Measurements from ENCODE around the gene DCPS. TPM values are rescaled to one million over a fixed set of nuclear protein-coding genes. Genes with fewer than 3 reads are reported as not detected.

The DCPS gene
- total RNA-seq, 1 donor = 6.2 TPM

DNA sequence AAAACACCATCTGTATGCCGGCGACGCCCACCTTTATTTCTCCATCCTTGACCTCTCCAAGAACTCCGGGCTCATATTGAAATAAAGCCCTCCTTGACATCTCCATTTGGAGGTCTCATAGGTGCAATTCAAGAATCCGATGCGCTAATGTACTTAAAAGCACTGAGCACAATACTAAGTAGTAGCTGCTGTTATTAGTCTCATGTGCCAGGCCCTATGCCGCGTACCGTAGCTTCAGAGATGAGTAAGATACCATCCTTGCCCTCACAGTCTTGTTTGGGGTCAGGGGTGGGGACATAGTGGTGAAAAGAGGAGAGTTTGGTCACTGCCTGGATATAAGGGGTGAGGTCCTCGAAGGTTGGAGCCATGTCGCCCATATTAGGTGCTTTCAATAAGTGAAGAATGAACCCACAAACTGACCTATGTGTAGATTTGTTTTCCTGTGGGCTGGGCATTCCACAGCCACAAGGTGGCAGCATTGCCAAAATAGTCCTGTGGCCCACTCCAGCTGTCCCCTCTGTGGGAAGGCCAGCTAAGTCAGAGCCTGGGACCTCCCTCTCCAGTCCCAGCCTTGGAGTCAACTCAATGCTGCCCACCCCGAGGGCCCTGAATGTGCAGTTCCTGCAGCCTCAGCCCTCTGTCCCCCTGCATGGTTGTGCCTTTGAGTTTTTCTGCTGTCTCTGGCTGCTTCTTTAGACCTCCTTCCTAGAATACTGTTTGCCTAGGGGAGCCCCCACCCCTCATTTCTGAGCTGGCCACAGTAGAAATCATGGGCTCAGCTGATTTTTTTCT lies 6.5 kb downstream of the DCPS start:
- H3K9me3 ChIP-seq (ENCODE audit: low read depth, low read length) = no peaks in the 10 kb centered on the region
- peaks cover 55% of the 10 kb centered on the region for H3K4me1 ChIP-seq (ENCODE audit: insufficient read depth, low read length)
- H3K4me3 ChIP-seq (ENCODE audit: low read length) = no peak overlapping the region
- no peaks in the 10 kb centered on the region for H3K27me3 ChIP-seq (ENCODE audit: insufficient read depth, low read length)

DNA sequence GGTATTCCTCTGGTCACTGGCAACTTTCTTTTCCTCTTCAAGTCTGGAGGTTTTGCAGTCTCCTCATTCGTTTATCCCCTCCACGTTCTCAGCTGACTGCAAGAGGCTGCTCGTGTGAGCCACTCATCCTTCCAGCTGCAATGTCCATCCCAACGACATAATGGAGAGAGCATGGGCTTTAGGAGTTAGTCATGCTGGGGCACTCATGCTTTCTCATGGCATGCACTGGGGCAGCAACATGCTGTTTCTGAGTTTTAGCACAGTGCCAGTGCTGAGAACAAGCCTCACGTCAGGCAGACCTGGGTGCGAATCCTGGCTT lies 7.1 kb downstream of the DCPS start:
- Histone ChIP-seq H3K9me3 (ENCODE audit: low read depth, low read length) (no peaks in the 10 kb centered on the region), H3K4me3 (ENCODE audit: low read length) (no peak overlapping the region), H3K27me3 (ENCODE audit: insufficient read depth, low read length) (no peaks in the 10 kb centered on the region), H3K4me1 (ENCODE audit: insufficient read depth, low read length) (peaks cover 55% of the 10 kb centered on the region)

DNA sequence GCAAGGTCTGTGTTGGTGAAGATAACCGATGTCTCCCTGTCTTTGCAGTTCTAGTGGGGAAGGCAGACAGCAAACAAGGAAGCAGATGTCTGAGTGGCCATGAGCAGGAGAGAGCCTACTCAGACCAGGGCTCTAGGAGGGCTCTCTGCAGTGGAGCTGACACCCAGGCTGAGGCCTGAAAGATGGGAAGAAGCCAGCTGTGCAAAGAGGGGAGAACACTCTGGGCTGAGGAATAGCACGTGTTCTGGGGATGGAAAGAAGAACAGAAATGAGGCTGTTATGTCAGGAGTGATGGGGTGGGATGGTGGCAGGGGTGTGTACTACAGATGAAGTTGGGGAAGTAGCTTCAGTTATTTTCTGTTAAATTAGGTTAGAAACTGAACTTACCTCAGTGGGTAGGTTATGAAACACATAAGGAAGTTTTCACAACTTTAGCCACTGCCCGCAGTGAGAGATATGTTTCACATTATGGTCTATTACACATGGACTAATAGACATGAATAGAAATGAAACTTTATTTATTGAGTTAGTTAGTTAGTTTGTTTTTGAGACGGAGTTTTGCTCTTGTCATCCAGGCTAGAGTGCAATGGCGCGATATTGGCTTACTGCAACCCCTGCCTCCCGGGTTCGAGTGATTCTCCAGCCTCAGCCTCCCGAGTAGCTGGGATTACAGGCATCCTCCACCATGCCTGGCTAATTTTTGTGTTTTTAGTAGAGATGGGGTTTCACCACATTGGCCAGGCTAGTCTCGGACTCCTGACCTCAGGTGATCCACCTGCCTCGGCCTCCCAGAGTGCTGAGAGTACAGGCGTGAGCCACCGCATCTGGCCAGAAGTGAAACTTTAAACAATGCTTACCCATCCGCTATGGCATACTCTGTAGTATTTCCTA lies 7.8 kb downstream of the DCPS start:
- no peaks in the 10 kb centered on the region for H3K9me3 ChIP-seq (ENCODE audit: low read depth, low read length)
- H3K4me3 ChIP-seq (ENCODE audit: low read length) = no peak overlapping the region
- peaks cover 56% of the 10 kb centered on the region for H3K4me1 ChIP-seq (ENCODE audit: insufficient read depth, low read length)
- no peaks in the 10 kb centered on the region for H3K27me3 ChIP-seq (ENCODE audit: insufficient read depth, low read length)

DNA sequence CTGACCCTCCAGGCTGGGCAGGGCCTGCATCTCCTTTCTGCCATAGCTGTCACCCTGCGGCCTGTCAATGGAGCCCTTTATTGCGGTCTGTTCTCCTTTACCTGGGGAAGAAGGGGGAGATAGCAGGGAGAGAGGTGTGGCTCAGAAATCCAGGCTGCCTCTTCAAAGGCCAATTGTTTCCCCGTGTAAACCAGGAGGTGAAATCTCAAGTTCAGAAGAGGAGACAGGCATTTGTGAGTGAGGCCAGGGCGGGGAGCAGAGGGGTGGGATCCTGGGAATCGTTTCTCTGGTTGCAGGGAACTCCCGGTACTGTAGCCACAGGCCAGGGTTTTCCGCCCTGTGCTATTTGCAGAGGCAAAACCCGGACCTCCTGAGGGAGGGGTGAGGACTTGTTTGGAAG lies 9.1 kb downstream of the DCPS start:
- peaks cover 63% of the 10 kb centered on the region for H3K4me1 ChIP-seq (ENCODE audit: insufficient read depth, low read length)
- H3K4me3 ChIP-seq (ENCODE audit: low read length) = no peak overlapping the region
- no peaks in the 10 kb centered on the region for H3K27me3 ChIP-seq (ENCODE audit: insufficient read depth, low read length)
- no peaks in the 10 kb centered on the region for H3K9me3 ChIP-seq (ENCODE audit: low read depth, low read length)

DNA sequence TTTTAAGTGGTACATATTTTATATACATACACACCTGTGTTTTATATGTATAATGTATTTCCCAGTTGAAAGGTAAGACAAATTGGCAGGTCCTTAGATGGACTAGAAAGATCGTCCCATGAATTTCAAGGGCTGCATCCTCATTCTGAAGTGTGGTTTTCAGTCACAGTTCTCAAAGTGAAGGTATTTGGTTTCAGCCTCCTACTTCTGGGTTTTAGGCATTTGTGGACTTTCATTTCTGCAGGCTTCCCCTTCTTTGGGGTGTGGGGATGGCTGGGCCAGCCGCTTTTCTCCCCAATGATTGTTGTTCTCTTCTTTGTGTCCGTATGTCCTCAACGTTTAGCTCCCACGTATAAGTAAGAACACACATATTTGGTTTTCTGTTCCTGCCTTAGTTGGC lies 10.0 kb downstream of the DCPS start:
- Histone ChIP-seq H3K27me3 (ENCODE audit: insufficient read depth, low read length) (no peaks in the 10 kb centered on the region), H3K9me3 (ENCODE audit: low read depth, low read length) (no peaks in the 10 kb centered on the region), H3K4me3 (ENCODE audit: low read length) (no peak overlapping the region), H3K4me1 (ENCODE audit: insufficient read depth, low read length) (peaks cover 71% of the 10 kb centered on the region)

DNA sequence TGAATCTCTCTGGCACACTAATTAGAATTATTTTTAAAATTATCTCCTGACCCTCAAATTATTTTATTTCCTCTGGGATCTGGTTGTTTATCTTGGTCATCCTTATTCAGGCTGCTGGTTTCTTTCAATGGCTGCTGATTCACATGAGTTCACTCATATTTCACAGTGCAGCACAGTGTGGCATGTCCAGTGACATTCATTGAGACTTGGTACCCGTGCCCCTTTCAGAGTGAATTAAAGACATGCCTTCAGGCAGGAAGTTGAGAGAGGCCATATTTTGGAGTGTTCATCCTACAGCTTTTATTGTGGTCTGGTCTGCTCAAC lies 13.5 kb downstream of the DCPS start:
- Histone ChIP-seq H3K27me3 (ENCODE audit: insufficient read depth, low read length) (no peaks in the 10 kb centered on the region), H3K4me1 (ENCODE audit: insufficient read depth, low read length) (peaks cover 63% of the 10 kb centered on the region), H3K4me3 (ENCODE audit: low read length) (no peak overlapping the region), H3K9me3 (ENCODE audit: low read depth, low read length) (no peaks in the 10 kb centered on the region)

DNA sequence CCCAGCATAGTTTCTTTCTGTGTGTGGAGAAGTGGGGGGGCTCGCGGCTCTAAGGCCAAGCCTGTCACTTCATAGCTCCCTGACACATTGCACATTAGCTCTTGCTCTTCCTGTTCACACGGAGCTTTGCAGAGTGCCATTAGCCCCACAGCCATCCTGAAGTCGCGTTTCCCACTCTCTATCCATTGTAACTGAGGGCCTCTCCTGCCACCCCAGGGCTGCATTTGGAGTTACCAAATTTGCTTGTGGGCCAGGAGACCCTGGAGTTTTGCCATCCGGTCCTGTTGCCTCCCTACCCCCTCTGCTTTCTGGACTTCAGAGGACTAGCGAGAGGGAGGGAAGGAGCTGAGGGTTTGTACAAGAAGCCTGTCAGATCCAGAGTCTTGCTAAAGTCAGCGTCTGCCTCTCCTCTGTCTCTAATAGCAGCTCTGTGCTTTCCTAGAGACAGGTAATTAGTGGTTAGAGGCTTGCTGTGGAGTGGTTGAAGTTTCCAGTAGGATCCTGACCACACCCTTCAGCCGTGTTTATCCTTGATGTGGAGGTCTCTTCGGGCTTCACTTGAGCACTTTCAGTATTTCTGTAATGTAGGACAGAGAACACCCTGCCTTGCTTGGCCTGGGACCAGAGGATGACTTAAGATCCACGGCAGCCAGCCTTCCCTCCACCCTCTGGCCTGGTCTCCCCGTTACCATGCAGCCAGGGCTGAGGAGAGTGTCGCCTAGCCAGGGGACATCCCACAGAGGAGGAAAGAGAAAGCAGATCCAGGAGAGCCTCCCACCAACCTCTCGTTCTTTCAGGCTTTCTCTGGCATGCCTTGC lies 14.1 kb downstream of the DCPS start:
- peaks cover 57% of the 10 kb centered on the region for H3K4me1 ChIP-seq (ENCODE audit: insufficient read depth, low read length)
- H3K9me3 ChIP-seq (ENCODE audit: low read depth, low read length) = no peaks in the 10 kb centered on the region
- H3K4me3 ChIP-seq (ENCODE audit: low read length) = no peak overlapping the region
- H3K27me3 ChIP-seq (ENCODE audit: insufficient read depth, low read length) = no peaks in the 10 kb centered on the region

DNA sequence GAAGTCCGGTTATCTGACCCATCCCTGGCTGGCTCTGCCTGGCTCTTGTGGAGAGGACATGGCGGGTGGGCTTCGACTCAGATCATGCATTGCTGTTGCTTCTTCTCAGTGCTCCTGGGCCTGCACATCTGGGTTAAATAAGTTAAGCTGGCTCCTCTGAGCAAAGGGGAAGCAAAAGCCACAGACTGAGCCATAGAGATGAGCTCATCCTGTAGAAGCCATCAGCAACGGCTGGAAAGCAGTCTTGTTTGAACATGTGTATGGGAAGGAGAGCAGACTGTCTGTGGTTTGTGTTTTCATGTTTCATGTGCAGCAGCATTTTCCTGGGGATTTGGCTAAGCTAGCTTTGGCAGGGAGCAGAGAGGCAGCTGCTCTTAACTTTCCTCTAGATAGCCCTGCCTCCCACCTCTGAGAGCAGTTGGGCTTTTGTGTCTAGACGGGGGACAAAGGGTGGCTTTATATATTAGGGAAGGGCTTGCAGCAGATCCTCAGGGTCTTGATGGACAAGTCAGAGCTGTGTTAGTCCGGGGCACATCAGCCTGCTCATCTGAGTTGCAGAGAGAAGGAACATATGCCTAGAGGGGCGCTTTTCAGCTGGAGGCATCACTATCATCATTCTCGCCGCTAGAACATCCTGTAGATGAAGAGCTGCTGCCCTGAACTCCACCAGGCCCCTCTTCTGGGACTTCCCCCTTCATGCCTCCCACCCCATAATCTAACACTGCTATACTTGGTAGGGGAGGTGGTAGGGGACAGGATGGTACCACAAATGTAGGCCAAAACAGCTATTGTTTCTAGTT lies 14.9 kb downstream of the DCPS start:
- H3K9me3 ChIP-seq (ENCODE audit: low read depth, low read length) = no peaks in the 10 kb centered on the region
- peaks cover 49% of the 10 kb centered on the region for H3K4me1 ChIP-seq (ENCODE audit: insufficient read depth, low read length)
- no peak overlapping the region for H3K4me3 ChIP-seq (ENCODE audit: low read length)
- H3K27me3 ChIP-seq (ENCODE audit: insufficient read depth, low read length) = no peaks in the 10 kb centered on the region

DNA sequence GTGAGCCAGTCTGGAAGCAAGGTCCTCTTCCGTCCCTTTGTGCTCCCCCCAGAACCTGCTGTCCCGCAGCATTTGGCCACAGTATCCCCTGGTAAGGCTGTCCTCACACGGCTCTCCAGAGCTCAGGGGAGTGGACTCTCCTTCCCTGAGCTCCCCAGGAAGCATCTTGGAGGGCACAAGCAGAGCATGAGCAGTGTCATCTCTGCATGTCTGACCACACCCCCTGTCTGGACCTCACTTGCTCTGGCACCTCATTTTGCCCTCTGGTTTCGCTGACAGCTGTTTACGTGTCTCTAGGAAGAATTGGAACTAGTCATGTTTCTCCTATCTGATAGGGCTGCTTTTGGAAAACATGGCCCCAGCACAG lies 15.5 kb downstream of the DCPS start:
- no peak overlapping the region for H3K4me3 ChIP-seq (ENCODE audit: low read length)
- no peaks in the 10 kb centered on the region for H3K9me3 ChIP-seq (ENCODE audit: low read depth, low read length)
- H3K27me3 ChIP-seq (ENCODE audit: insufficient read depth, low read length) = no peaks in the 10 kb centered on the region
- H3K4me1 ChIP-seq (ENCODE audit: insufficient read depth, low read length) = peaks cover 46% of the 10 kb centered on the region

DNA sequence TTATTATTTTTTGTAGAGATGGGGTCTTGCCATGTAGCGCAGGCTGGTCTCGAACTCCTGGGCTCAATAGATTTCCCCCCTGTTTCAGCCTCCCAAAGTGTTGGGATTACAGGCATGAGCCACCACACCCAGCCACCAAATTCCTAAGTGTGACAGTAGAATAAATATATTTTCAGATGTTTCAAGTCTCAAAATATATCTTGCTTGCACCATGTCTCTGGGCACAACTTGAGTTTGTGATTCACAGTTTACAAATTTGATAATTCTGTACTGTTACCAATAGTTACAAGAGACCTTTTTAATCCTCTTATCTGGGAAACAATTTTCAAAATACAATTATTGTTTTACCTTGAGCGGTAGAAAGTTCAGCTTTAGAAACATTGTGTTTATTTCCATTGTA lies 19.1 kb downstream of the DCPS start:
- Histone ChIP-seq H3K27me3 (ENCODE audit: insufficient read depth, low read length) (no peaks in the 10 kb centered on the region), H3K4me1 (ENCODE audit: insufficient read depth, low read length) (peaks cover 25% of the 10 kb centered on the region), H3K9me3 (ENCODE audit: low read depth, low read length) (no peaks in the 10 kb centered on the region), H3K4me3 (ENCODE audit: low read length) (no peak overlapping the region)

DNA sequence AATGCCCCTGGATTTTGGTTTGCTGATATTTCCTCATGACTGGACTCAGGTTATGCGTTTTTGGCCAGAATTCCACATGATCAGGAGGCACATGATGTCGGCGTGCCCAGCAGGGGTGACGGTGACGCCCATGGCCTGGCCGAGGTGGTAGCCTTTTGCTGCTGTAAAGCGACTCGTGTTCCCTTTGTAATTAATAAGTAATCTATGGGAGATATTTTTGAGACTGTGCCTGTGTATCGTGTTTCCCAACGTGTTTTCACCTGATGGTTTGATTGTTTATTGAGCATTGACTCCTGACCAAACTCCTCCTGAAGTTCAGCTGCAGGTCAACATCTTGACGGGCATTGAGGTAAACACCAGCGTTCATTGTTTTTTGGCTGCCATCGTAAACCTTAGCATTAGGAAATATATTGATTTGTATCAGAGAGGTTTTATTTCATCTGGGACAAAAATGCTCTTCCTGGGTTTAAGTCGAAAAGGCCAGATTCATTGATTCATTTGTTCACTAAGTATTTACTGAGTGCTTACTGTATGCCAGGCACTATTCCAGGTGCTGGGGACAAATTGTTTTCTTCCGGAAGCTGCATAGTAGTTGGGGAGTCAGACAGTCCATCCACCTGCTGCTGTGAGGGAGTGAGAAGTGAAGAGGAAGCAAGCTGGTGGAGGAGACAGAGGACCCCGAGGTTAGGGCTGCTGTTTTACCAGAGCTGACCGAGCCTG lies 23.6 kb downstream of the DCPS start:
- peaks cover 19% of the 10 kb centered on the region for H3K4me1 ChIP-seq (ENCODE audit: insufficient read depth, low read length)
- H3K9me3 ChIP-seq (ENCODE audit: low read depth, low read length) = no peaks in the 10 kb centered on the region
- H3K27me3 ChIP-seq (ENCODE audit: insufficient read depth, low read length) = no peaks in the 10 kb centered on the region
- H3K4me3 ChIP-seq (ENCODE audit: low read length) = no peak overlapping the region

DNA sequence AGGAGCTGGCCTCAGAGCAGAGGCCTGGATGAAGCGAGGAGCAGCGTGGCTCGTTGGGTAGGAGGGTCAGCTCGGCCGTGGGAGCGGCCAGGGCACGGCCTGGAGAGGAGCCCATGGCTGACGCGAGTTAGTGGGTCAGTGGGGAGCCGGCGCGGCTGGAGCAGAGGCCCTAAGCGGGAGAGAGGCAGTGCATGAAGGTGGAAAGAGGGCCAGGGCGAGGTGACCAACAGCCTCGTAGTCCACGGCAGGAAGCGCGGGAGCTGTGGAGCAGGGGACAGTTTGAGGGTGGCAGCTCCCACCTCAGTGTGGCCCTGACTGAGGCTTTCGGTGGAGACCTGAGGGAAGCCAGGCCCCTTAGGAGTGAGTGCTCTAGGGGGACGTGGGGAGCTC lies 24.1 kb downstream of the DCPS start:
- Histone ChIP-seq H3K4me3 (ENCODE audit: low read length) (no peak overlapping the region), H3K27me3 (ENCODE audit: insufficient read depth, low read length) (no peaks in the 10 kb centered on the region), H3K9me3 (ENCODE audit: low read depth, low read length) (no peaks in the 10 kb centered on the region), H3K4me1 (ENCODE audit: insufficient read depth, low read length) (peaks cover 19% of the 10 kb centered on the region)

DNA sequence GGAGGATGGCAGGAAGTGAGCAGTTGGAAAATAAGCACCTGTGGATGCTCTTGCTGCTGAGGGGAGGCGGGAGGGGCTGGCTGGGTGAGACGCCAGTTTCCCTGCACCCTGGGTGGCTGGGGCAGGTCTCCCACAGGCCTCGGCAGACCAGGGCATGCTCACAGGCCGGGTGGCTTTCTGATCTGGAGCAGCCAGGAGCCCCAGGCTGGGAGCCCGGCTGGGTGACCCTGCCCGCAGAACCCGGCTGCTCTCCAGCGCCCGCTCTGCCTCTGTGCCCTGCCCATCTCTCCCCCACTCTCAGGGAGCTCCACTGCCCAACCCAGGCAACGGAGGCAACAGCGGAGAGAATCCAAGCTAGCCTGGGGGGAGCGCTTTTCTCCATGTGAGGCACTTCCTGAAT lies 24.6 kb downstream of the DCPS start:
- Histone ChIP-seq H3K4me1 (ENCODE audit: insufficient read depth, low read length) (peaks cover 19% of the 10 kb centered on the region), H3K27me3 (ENCODE audit: insufficient read depth, low read length) (no peaks in the 10 kb centered on the region), H3K9me3 (ENCODE audit: low read depth, low read length) (no peaks in the 10 kb centered on the region), H3K4me3 (ENCODE audit: low read length) (no peak overlapping the region)

DNA sequence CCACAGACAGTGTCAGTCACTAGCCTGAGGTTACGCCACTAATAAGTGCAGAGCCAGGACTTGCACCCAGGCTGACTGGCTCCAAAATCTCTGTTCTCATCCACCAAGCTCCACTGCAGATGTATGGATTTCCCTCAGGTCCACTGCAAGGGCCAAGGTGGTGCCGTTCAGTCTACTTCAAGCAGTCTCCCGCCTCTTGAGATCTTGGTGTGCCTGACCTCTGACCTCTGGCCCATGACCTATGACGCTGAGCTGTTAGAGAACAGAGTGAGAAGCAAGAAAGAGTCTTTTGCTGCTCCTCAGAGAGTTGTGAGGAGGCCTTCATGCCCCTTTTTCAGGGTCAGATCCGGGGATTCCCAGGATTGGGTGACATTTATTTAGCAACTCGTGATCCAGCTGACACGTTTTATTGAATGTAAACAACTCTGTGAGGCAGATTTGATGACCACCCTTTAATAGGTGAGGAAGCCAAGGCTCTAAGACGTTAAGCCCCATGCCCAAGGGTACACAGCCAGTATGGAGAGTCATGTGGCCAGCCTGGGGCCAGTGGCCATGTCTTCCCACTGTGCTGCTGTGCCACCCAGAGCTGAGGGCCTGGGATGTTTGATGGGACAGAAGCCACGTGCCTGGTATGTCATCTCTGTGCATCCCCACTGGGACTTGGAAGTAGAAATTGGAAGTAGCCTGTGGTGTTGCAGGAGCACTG lies 25.2 kb downstream of the DCPS start:
- H3K4me1 ChIP-seq (ENCODE audit: insufficient read depth, low read length) = peaks cover 19% of the 10 kb centered on the region
- no peaks in the 10 kb centered on the region for H3K9me3 ChIP-seq (ENCODE audit: low read depth, low read length)
- no peaks in the 10 kb centered on the region for H3K27me3 ChIP-seq (ENCODE audit: insufficient read depth, low read length)
- H3K4me3 ChIP-seq (ENCODE audit: low read length) = no peak overlapping the region
